NCI-H2196 (cell line): ENCODE measurements around the gene SCN2B.
A peak's percentile ranks its signal among the peaks of the same experiment; 100 is the strongest.
"Not testable (repeated sequence)": the region's sequence is repeated elsewhere in the genome, so short reads cannot be mapped to it uniquely, and the experiment has no call there.

ENCODE experiments used
- DNase-seq: peaks from one replicate; lab custom pipeline; 2025; ENCODE audit not compliant: unreplicated experiment; lab: John Stamatoyannopoulos, UW

Gene SCN2B

DNA sequence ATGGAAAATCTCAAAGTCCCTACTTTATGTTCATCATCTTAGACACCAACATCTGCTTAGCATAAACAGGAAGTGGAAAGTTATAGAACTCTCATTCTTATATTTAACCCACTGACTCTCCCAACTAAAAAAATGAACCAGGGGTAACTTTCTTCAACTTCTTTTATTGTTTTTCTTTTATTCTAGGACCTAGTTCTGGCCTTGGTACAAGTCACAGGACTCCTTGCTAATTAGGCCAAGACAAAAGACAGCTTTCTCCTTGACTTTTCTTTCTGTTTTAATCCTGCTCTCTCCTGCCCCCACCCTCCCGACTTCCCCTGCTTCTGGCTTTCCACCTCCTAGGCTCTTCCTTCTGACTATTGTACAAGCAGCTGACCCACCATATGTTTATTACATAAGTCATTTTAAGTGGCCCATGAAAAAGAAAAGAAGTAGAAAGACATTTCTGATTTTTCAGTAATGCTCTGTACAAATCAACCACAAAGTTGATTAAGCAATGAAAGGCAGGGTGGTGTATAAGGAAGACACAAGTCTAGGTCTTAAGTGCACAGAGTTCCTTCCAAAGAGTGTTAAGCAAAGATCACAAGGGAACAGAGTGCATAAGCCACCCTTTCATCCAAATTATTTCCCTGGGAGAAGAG is 30.1 kb upstream of the SCN2B start:
- no peak for DNase-seq

DNA sequence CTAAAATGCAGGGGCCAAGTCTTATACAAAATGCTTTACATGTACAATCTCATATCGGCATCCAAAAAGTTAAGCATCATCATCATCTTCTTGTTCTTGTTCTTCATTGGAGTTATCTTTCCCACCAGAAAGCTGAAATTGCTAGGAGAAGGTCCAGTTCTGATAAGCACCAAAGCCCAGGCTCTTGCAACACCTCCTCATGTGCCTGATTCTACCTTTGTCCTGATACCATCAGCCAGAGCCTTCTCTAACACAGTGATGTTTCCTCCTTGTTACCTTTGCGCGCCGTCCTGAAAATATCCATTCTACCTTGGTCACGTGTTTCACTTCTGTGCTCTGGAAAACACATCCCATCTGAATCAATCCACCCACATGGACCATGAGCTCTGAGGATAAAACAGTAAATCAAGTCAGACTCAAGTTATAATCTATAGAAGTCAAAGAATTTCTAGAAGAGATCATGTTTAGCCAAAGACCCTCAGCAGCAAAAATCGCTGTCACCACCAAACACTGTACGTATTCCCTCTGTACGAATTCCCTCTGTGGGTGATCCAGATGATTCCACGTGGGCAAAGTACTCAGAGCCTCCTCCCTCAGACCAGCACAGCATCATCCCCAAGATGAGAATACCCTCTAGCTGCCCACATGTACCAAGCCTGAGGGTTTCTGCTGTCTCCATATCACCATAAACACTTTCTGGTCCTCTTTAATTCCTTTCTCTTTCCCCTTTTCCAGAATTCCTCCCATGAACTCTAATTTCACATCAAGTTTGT is 29.4 kb upstream of the SCN2B start:
- no peak for DNase-seq

DNA sequence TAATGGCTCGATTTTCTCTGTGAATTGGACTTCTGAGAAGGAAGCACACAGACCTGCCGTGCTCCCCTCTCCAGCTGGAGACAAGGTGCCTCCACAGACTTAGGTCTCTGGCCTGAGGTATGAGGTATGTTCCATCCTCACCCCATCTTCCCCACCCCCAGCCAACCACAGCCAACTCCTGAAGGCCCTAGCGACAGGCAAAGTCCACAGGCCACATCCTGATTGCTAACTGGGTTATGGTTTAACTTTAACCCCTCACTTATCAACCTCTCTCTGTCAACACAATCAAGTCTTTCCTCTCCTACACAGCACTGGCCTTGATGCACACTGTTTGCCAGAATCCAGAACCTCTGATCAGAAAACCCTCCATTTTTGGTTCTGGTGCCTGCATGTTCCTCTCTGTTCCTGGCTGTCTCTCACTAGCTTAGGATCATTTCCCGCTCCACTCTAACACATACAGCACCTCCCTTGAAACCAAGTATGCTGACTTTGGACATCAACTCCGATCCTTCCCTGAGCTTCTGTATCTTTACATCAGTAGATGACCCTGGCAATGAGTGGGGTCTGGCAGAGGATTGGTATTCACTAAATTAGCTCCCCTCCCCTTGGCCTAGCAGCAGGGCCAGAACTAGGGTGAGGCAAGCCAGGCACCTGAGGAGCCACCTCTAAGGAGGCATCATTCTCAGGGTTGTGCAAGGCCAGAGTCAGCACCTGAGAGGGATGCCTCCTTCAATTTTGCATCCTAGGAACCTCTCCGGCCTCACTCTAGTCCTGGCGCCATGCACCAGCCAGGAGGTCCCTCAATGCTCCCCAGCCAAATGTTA is 26.4 kb upstream of the SCN2B start:
- DNase-seq, result no peak

DNA sequence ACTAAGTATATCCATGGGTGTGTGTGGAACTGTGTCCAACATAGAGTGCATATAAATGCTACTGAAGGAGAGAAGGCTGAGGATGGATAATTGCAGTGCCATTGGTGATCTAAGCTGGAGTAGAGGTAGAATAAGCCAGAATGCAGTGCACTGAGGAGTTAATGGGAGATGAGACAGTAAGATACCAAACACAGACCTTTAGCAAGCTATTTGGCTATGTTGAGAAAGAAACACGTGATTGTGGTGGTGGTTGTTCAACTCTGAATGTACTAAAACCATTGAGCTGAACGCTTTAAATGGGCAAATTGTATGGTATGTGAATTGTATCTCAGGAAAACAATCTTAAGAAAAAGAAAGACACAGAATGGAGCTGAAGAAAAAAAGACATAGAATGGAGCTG is 25.5 kb upstream of the SCN2B start:
- DNase-seq, result no peak

DNA sequence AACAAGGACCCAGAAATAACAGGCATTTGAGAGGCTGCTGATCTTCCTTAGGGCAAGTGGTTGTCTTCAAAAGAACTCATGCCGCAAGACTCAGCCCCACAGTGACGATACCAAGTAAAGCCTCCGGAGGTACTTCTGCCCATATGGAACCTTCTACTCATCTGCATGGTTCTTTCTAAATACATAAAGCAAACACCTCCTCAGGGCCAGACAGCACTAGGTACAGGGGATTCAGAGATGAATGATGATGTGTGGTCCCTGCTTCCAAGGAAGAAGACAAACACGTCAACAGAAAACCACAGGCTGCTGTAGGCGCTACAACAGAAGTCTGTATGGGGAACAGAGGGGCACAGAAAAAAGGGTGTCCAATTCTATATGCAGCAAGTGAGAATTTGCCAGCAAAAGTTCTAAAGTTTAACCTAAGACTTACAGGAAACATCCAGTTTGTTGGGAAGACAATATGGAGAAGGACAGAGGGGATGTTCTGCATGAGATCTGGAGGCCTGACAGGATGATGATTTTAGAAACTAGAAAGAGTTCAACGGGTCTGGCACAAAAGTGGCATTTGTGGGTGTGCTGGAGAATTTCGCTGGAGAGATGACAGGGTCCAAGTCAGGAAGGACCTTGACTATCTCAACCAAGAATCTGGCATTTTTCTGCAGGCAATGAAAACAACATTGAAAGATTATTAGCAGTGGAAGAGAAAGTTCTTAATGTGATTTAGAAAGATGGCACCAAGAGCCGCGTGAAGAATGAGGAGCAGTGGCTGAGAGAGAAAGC is 24.7 kb upstream of the SCN2B start:
- DNase-seq, result no peak

DNA sequence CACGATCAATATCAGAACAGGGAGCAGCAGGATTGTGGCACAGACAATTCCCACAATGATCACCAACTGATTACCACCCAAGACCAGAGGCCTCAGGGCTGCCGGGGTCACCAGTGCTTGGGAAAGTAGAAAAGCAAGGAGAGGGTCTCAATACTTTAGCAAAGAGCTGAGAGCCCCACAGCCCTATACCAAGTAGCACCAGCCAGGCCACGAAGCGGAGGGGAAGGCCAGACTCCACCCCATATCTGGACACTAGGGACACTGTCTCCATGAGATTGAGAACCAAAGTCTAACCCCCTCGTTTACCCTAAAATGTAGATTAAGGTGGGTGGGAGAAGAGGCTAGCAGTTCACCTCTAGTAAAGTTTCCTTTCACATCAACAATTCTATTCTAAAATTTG is 24.1 kb upstream of the SCN2B start:
- no peak for DNase-seq

DNA sequence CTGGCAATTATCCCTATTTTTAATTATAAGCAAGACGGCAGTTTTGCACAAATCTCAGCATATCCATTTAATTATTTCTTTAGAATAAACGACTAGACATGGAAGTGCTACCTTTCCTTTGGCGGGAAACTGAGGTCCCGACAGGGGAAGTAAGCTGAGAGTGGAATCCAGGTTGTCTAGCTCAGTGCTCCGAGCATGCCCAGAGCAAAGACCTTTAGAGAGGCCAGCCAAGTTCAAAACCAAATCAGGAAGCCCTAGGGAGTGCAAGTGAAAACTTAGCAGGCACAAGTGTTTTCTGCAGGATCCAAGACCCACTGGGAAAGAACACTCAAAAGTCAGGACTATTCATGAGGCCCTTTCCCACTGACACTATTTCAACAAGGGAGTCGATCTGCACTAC is 22.7 kb upstream of the SCN2B start:
- DNase-seq, result no peak

DNA sequence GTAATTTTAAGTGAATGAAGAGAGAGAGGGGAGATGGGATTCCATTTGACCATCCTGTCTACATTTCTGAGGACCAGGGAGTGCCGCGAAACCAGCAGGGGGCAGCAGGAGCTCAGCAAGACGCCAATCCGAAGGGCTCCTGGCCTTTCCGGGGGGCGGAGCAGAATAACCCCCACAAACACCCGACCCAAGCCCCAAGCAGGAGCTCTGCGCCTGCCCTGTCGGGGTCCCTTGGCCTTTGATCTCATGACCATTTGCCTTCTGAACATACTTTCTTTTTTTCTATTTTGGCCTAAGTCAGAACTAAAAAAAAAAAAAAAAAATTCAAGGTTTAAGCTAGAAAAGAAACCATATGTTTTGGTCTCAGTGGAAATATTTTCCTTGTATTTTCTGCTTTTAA is 21.9 kb upstream of the SCN2B start:
- peak; percentile 73 for DNase-seq

DNA sequence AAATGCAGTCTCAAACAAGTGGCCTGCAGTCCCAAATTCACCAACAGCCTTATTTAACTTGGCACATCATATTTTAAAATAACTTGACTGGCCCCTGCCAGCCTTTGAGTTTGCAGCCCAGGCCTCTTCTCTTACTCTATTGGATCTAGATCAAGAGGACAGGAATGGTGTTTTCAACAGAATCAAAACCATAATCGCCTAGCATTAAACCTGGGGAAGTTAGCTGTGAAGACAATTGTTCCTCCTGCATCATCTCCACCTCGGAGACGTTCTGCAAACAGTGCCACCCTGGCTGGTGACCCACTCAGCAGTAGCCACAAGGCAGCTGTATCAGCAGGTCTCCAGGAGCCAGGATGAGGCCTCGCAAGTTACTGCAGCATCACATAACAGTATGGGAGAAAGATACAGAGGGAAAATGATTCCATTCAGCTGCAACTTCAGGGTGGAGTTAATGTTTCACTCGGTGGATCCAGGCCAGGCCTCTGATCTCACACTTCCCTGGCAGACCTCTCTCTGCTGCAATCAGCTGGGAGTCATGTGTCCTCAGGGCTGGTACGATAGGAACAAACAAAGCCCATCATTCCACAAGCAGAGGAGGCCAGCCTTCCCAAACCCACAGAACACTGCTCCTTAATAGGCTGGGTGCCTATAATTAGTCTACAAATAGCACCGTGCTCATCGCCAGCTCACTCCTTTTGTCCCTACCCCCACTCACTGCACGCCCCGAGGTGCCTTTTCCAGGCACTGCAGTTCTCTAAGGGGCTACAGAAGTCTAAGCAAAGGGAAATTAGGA is 18.6 kb upstream of the SCN2B start:
- DNase-seq, result peak; percentile 85

DNA sequence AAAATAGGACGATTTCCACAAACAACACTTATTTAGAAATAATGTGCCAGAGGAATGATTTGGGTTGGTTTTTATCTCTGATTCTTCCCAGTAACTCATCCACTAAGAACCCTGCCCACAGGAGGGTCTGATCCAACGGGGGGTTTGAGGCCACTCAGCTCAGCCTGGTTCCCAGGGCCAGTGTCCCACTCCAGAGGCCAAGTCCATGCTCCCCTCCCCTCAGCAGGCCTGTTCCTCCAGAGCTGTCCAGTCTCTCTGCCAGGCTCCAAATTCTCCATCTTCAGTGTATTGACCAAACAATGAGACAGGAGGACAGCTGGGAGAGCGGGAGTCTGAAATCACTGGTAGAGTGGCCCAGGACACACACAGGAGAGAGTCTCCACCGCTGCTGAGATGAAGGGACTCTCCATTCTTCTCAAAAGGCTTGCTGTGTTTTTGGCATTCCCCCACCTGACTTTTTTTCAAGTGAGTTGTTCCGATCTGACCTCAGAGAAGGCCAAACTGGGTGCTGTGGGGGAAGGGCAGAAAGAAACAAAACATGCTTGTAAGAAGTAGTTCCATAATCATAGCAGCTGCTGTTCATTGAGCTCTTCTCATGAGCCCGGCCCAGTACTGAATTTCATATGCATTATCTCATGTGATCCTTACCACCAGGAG is 17.6 kb upstream of the SCN2B start:
- DNase-seq, result no peak

DNA sequence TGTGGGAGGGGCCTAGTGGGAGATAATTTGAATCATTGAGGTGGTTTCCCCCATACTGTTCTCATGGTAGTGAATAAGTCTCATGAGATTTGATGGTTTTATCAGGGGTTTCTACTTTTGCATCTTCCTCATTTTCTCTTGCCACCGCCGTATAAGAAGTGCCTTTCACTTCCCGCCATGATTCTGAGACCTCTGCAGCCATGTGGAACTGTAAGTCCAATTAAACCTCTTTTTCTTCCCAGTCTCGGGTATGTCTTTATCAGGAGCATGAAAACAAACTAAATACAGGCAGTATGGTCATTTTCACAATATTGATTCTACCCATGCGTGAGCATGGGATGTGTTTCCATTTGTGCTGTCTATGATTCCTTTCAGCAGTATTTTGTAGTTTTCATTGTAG is 16.4 kb upstream of the SCN2B start:
- not testable (repeated sequence) for DNase-seq

DNA sequence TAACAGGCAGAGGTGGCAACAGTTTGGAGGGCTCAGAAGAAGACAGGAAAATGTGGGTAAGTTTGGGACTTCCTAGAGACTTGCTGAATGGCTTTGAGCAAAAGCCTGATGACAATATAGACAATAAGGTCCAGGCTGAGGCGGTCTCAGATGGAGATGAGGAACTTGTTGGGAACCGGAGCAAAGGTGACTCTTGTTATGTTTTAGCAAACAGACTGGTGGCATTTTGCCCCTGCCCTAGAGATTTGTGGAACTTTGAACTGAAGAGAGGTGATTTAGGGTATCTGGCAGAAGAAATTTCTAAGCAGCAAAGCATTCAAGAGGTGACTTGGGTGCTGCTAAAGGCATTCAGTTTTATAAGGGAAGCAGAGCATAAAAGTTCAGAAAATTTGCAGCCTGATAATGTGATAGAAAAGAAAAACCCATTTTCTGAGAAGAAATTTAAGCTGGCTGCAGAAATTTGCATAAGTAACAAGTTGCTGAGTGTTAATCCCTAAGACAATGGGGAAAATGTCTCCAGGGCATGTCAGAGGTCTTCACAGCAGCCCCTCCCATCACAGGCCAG is 14.6 kb upstream of the SCN2B start:
- not testable (repeated sequence) for DNase-seq

DNA sequence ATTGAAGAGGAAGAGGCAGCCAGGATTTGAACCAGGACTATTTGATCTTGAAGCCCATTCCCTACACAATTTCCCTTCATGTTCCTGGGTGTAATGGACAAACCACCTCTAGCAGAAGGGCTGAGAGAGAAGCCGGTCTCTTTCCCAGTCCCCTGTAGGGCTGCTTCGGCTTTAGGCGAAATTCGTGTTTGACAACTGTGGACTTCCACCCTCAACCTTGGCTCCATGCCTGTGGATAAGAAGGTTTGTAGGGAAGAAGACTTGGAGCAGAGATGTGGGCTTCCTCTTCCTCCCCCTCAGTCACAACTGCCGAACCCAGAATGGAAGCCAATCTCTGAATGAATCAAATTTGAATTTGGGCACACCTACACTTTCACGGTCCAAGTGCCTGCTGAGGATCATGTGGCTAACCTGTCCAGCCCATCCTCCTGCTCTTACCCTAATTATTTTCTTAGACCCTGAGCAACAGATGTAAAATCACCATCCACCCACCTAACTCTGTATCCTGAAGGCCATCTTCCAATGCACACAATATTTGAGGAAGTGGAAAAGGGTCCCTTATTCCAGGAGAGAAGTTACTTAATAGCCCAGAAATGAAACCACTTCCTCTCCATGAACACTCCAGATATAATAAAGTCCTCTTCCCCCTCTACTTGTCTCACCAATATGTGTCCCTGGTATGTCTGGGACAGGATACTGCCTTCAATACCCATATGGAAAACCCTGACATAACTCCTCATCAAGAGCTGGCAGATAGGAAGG is 10.1 kb upstream of the SCN2B start:
- no peak for DNase-seq

DNA sequence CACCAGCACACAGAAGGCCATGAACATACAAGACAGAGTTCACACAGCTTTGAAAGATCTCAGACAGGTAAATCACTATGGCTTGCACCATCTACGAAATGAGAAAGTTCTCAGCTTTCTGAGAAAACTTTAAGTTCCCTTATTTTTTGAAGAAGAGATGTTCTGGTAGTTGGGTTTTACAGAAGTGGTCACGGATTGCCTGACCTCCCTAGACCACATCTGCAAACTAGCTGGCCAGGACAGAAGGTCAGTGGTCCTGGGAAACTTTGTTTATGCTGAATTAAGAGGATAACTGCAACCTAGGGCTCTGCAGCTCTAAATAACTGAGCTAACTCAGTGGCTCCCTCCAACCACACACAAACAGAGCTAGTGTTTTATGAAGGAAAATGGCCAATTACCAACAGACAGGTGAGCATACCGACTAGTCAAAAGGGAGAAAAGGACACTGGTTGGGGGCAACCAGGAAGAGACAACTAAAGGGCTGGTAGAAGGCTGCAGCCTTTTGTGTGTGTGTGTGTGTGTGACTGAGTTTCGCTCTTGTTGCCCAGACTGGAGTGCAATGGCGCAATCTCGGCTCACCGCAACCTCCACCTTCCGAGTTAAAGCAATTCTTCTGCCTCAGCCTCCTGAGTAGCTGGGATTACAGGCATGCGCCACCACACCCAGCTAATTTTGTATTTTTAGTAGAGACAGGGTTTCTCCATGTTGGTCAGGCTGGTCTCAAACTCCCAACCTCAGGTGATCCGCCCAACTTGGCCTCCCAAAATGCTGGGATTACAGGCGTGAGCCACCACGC is 8.5 kb upstream of the SCN2B start:
- DNase-seq, result no peak

DNA sequence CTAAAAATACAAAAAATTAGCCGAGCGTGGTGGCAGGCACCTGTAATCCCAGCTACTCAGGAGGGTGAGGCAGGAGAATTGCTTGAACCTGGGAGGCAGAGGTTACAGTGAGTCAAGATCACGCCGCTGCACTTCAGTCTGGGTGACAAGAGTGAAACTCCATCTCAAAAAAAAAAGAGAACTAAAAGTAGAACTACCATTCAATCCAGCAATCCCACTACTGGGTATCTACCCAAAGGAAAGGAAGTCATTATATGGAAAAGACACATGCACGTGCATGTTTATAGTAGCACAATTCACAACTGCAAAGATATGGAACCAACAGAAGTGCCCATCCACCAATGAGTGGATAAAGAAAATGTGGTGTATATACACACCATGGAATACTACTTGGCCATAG is 7.3 kb upstream of the SCN2B start:
- DNase-seq, result not testable (repeated sequence)

DNA sequence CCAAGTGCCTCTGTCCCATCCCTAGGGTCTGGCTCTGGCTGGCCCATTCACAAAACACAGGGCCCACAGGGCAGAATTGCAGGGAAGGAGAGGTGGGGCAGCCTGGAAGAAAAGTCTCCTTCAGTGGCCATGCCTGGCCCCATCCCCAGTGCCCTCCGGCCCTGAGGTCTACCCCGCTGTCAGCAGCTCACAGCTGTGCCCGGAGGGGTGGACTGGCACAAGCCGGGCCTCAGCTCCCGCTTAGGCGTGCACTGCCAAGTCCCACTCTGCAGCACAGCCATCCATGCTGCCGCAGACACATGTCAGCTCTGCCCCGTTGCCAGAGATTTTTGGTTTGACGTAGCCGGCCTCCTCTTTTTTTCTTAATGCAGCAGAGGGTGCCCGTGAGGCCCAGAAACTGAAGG is 3.9 kb upstream of the SCN2B start:
- no peak for DNase-seq

DNA sequence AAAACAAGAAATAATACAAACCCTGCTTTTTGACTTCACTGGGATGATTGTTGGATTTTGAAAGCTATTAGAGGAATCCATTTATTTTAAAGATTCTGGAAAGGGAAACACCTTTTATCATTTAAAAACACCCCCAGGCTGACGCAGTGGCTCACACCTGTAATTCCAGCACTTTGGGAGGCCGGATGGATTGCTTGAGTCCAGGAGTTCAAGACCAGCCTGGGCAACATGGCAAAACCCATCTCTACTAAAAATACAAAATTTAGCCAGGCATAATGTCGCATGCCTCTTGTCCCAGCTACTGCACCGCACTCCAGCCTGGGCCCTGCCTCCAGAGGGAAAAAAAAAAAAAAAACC is 317 bp upstream of the SCN2B start:
- DNase-seq, result no peak
